Spleen (tissue), 11 donors: ENCODE measurements around the gene VAV2. TPM values are rescaled to one million over a fixed set of nuclear protein-coding genes. Genes with fewer than 3 reads are reported as not detected.

ENCODE experiments used
- DNase-seq: peaks from one replicate; pipeline ENCODE4 v3.0.0-alpha.2; 2020
- H3K27ac ChIP-seq, 8 donors: fragments of 200-600 bp; sonication (generic) in 7 of 8; 1 replicate in 4 of 8; 2 replicates in 4 of 8; pipeline versions ENCODE4 v1.5.0 to v1.8.0; 2016 to 2021; ENCODE audit warnings: inconsistent platforms in 4 of 8, mild to moderate bottlenecking in 4 of 8, moderate library complexity in 1 of 8
- H3K27me3 ChIP-seq, 7 donors: fragments of 200-600 bp; sonication (generic) in 6 of 7; replicated peaks in 1 of 7; 1 replicate in 4 of 7; 2 replicates in 3 of 7; pipeline versions ENCODE4 v1.5.0 to v1.8.0; 2016 to 2021; ENCODE audit warnings: inconsistent platforms in 3 of 7, mild to moderate bottlenecking in 1 of 7
- H3K36me3 ChIP-seq, 6 donors: fragments of 200-600 bp; sonication (generic) in 5 of 6; 1 replicate in 4 of 6; 2 replicates in 2 of 6; pipeline versions ENCODE4 v1.5.0 to v1.8.0; 2016 to 2021; ENCODE audit warnings: inconsistent platforms in 2 of 6
- H3K4me1 ChIP-seq, 6 donors: fragments of 200-600 bp; sonication (generic) in 5 of 6; 1 replicate in 3 of 6; 2 replicates in 3 of 6; pipeline versions ENCODE4 v1.5.0 to v1.8.0; 2016 to 2021; ENCODE audit warnings: inconsistent platforms in 3 of 6
- H3K4me3 ChIP-seq, 8 donors: fragments of 200-600 bp; sonication (generic) in 7 of 8; 1 replicate in 4 of 8; 2 replicates in 4 of 8; pipeline versions ENCODE4 v1.5.0 to v1.8.0; 2016 to 2021; ENCODE audit warnings: inconsistent platforms in 4 of 8, mild to moderate bottlenecking in 4 of 8, moderate library complexity in 2 of 8
- H3K9me3 ChIP-seq, 8 donors: fragments of 200-600 bp; sonication (generic) in 7 of 8; 1 replicate in 4 of 8; 2 replicates in 4 of 8; pipeline versions ENCODE4 v1.5.0 to v1.8.0; 2016 to 2021; ENCODE audit warnings: inconsistent platforms in 4 of 8
- CTCF ChIP-seq, 11 experiments: fragments of 200-600 bp in 7 of 11; fragments of 450-650 bp in 4 of 11; sonication (generic) in 4 of 11; IDR thresholded peaks in 8 of 11; conservative IDR thresholded peaks in 3 of 11; 1 replicate in 7 of 11; 2 replicates in 4 of 11; pipeline versions ENCODE4 v1.4.0 to v1.8.0; 2016 to 2021; ENCODE audit warnings: antibody characterized with exemption in 11 of 11, inconsistent platforms in 4 of 11, mild to moderate bottlenecking in 1 of 11
- POLR2A ChIP-seq, 3 donors: fragments of 450-650 bp; IDR thresholded peaks; one replicate each; pipeline ENCODE4 v1.5.1; 2017; ENCODE audit warnings: antibody characterized with exemption in 3 of 3, mild to moderate bottlenecking in 1 of 3
- POLR2AphosphoS5 ChIP-seq, 3 donors: sonication (generic); formaldehyde crosslinking; IDR thresholded peaks; one replicate each; pipeline ENCODE4 v1.5.1; 2017; ENCODE audit warnings: antibody characterized with exemption in 3 of 3
- WGBS, 5 donors: extraction: QIAGEN DNeasy Blood & Tissue Kit in 3 of 5; methylation state at CpG; one replicate each; pipeline versions ENCODE4 v1.1.5 to v1.1.7; 2013 to 2018; 5-methylcytosine and 5-hydroxymethylcytosine counted together
- intact Hi-C: fragments of 100-400 bp; cut with DNase I; formaldehyde crosslinking; loops from one replicate; pipeline ENCODE4 v1.15.0; 2023; ENCODE audit warnings: low total_unique reads
- polyA plus RNA-seq, 3 donors: library from polyadenylated mRNA; stranded (reverse); fragments of 200-250 nt; gene quantifications; one replicate each; pipeline ENCODE4 v1.2.1, GENCODE V29; 2013
- total RNA-seq, 7 donors: library from RNA; depleted of rRNA in 3 of 7; stranded (reverse); fragments of >200 nt in 3 of 7; fragmentation: NEBNext Ultra II Directional in 4 of 7; extraction: Animal tissue kit (Norgen Biotek cat#: 25700) in 4 of 7; gene quantifications; one replicate each; pipeline versions ENCODE4 v1.1.0 to v1.2.1, GENCODE V29; 2016 to 2021
- donor health status: healthy with polysubstance abuse.
- donor health status: DM: no; HTN: no; CAD: no; lungs with moderate emphysema.
- donor health status: DM: no; HTN: no; CAD: no.
- donor health status: Bipolar disorder and iron deficiency.
- donor health status: healthy.
- donor health status: DM: no; HTN: no; CAD: no.
- donor health status: DM: yes; HTN: yes; CAD: no.

VAV2 gene
- total and polyA plus RNA-seq, 10 donors: 14.2 to 39.2 (median 23.3) TPM

DNA sequence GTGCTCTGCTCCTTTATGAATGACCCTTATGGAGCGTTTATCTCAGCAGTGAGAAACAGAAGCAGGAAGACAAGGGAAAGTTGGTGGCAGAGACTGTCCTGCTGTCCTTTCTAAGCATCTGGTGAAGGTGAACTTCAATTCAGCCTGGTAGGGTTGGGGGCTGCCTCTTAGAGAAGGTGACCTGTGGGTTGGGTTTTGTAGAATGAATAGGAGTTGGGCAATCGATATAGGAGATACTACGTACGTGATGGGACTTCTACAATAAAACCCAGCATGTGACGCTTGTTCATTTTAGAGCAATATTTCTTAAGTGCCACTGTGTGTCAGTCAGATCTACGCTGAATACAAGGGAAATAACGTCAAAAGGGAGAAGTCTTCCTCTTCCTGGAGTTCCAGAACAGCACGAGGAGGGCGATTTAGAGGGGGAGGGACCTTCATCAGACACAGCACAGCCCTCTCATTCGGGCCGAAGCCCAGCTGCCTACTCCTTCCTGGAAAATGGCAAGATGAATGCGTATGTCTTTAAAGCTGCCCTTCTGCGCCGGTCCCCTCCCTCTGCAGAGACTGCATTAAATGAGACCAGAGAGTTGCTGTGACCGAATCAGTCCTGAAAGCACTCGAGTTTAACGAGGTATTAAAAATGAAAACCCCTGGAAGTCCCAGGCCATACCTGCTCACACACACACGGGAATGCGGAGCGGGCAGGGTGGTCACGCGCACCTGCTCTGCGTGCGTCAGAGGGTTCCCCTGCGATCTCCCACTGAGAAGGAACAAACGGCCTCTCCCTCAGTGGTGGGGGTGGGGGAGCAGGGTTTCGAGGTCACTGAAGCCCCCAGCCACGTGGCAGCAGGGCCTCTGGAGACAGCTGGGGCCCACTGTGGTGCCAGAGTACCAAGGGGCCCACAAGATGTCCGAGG lies 168.7 kb downstream of the VAV2 start:
- H3K9me3 ChIP-seq: no peaks in the 10 kb centered on the region
- WGBS, 5 donors: 60 to 69% (median 66%) methylated on average over 26 to 29 of the region's 29 CpGs

DNA sequence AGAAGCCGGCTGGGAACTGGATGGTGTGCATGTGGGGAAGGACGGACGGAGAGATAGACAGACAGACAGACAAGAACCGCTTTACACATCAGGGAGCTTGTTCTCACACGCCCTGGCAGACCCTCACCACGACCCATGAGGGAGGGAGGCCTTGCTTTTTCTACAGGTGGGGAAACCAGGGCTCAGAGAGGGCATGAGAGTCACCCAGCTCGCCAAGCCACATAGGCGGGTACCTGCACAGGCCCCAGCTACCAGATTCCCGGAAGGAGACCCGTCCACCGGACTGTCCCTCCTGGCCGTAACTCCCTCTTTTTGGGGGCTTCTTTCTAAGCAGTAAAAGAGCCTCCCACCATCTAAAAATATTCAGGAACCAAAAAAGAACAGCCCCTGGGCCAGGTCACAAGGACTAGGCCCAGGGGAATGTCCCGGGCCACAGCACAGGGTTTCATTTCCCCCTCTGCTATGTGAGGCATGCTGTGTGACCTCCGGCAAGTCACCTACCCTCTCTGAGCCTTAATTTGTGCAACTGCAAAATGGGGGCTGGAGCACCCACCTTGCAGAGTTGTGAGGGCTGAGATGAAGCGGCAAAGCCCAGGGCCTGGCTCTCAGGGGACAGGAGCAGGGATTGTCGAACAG lies 169.6 kb downstream of the VAV2 start:
- H3K4me3 ChIP-seq: peak overlapping the region in 1 of 8 donors; percentile 35
- peaks cover 0 to 62% (median 41%) of the 10 kb centered on the region in 6 donors for H3K4me1 ChIP-seq
- peak overlapping the region in 7 of 8 donors; percentile 47 to 79 (median 60) for H3K27ac ChIP-seq
- H3K27me3 ChIP-seq: no peaks in the 10 kb centered on the region
- intact Hi-C loops: no loop called here
- DNase-seq: no peak
- no peak for TF ChIP-seq POLR2A (IDR thresholded peaks at IDR 0.05)
- TF ChIP-seq POLR2AphosphoS5 (IDR thresholded peaks at IDR 0.05): no peak
- TF ChIP-seq CTCF (IDR thresholded peaks at IDR 0.05 in 8 of 11, conservative IDR thresholded peaks at IDR 0.05 in 3 of 11): no peak
- peaks cover 0 to 6% (median 0%) of the 10 kb centered on the region in 6 donors for H3K36me3 ChIP-seq
- 65 to 83% (median 77%) methylated on average over 16 of the region's 16 CpGs for WGBS, 5 donors
- no peaks in the 10 kb centered on the region for H3K9me3 ChIP-seq

More for the DNA sequence above, 168.7 kb downstream of the VAV2 start:
- Histone ChIP-seq H3K27me3 (no peaks in the 10 kb centered on the region), H3K36me3 (peaks cover 0 to 6% (median 0%) of the 10 kb centered on the region in 6 donors), H3K27ac (peak overlapping the region; percentile 19 to 79 (median 58)), H3K4me1 (peaks cover 0 to 62% (median 41%) of the 10 kb centered on the region in 6 donors), H3K4me3 (peak overlapping the region in 1 of 8 donors; percentile 5)
- no peak for DNase-seq
- intact Hi-C loops: no loop called here
- TF ChIP-seq POLR2AphosphoS5 (IDR thresholded peaks at IDR 0.05) (peak; percentile 42 to 58 (median 51)), POLR2A (IDR thresholded peaks at IDR 0.05) (no peak), CTCF (IDR thresholded peaks at IDR 0.05 in 8 of 11, conservative IDR thresholded peaks at IDR 0.05 in 3 of 11) (no peak)

DNA sequence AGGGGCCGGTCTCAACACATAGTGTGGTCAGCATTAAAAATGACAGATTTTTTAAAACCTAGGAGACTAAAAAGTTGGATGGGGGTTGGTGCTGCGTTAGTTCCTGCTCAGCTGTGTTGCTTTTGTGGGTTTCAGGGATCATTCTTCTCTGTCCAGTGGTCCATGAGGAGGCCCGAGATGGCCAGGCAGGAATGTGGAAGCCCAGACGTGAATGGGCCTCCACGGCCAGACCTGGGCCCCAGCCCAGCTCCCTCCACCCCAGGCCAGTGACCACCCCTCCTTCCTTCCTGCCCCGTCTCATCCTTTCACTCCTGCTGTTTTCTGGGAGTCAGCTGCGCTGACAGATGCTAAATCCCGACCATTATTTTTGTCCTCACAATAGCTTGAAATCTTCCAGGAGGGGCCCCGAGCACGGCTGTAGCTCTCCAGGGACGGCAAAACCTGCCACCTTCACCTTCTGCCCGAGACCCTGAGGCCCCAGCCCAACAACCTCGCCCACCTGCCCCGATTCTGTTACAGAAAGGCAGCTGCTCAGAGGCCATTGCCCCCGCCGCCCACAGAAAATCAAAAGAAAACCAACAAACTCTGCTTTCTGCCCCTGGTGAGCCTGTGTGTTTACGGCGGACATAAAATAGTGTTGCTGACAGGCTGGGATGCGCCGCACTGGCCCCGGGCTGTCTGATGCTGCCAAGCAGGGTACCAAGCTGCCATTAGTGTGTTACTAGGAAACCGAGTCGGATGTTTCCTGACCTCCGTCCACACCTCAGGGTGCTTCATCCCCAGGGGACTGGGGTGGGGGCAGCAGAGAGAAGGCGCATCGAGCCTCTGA lies 170.3 kb downstream of the VAV2 start:
- Histone ChIP-seq H3K9me3 (no peaks in the 10 kb centered on the region), H3K4me1 (peaks cover 0 to 61% (median 40%) of the 10 kb centered on the region in 6 donors), H3K4me3 (peak overlapping the region in 1 of 8 donors; percentile 35), H3K27me3 (no peaks in the 10 kb centered on the region), H3K36me3 (peaks cover 0 to 6% (median 0%) of the 10 kb centered on the region in 6 donors), H3K27ac (peak overlapping the region in 7 of 8 donors; percentile 47 to 79 (median 60))
- TF ChIP-seq POLR2AphosphoS5 (IDR thresholded peaks at IDR 0.05): no peak
- no peak for TF ChIP-seq CTCF (IDR thresholded peaks at IDR 0.05 in 8 of 11, conservative IDR thresholded peaks at IDR 0.05 in 3 of 11)
- TF ChIP-seq POLR2A (IDR thresholded peaks at IDR 0.05): no peak
- intact Hi-C loops: no loop called here
- DNase-seq: no peak
- 67 to 83% (median 79%) methylated on average over 26 of the region's 26 CpGs for WGBS, 5 donors
